A549 (cell line): ENCODE data around the gene USP44.

Experiments used
- CBX8 ChIP-seq: fragments of 200-600 bp; sonication (generic); IDR thresholded peaks from 2 replicates; pipeline ENCODE4 v1.6.1; 2016
- EHMT2 ChIP-seq: fragments of 200-600 bp; sonication (generic); IDR thresholded peaks from 2 replicates; pipeline ENCODE4 v1.6.1; 2016; ENCODE audit warnings: antibody characterized with exemption, low read depth, mild to moderate bottlenecking, moderate library complexity
- ESRRA ChIP-seq: fragments of 150-350 bp; IDR thresholded peaks from 2 replicates; pipeline ENCODE4 v1.6.1; 2014; ENCODE audit warnings: mild to moderate bottlenecking, low read length, borderline replicate concordance
- GATA3 ChIP-seq: IDR thresholded peaks from 2 replicates; pipeline ENCODE4 v1.6.1; 2012; ENCODE audit warnings: borderline replicate concordance
- HDAC2 ChIP-seq: fragments of 200-600 bp; sonication (generic); IDR thresholded peaks from 2 replicates; pipeline ENCODE4 v1.6.1; 2016
- MAFK ChIP-seq: fragments of 450-650 bp; IDR thresholded peaks from 2 replicates; pipeline ENCODE4 v1.6.1; 2014; ENCODE audit not compliant: partially characterized antibody
- MAZ ChIP-seq: fragments of 150-350 bp; IDR thresholded peaks from 2 replicates; pipeline ENCODE4 v1.6.1; 2014; ENCODE audit warnings: antibody characterized with exemption, low read depth, low read length, borderline replicate concordance
- PHF8 ChIP-seq: fragments of 200-600 bp; sonication (generic); IDR thresholded peaks from 2 replicates; pipeline ENCODE4 v1.6.1; 2016; ENCODE audit warnings: low read depth, mild to moderate bottlenecking, antibody characterized with exemption, moderate library complexity, borderline replicate concordance
- POLR2A ChIP-seq: IDR thresholded peaks from 2 replicates; pipeline ENCODE4 v1.6.1; 2012; ENCODE audit warnings: mild to moderate bottlenecking, low read length
- RAD21 ChIP-seq, 2 experiments: fragments of >200 bp in 1 of 2; sonication (Bioruptor Twin) in 1 of 2; formaldehyde crosslinking in 1 of 2; IDR thresholded peaks in 1 of 2; conservative IDR thresholded peaks in 1 of 2; 2 replicates in 1 of 2; 3 replicates in 1 of 2; pipeline ENCODE4 v1.6.1; 2012 to 2018; ENCODE audit warnings: inconsistent platforms in 1 of 2
- TF ChIP-seq, protein P1 (sequence below): IDR thresholded peaks from 2 replicates; pipeline ENCODE4 v1.6.1; 2012
- TF ChIP-seq, protein P2 (sequence below): fragments of >200 bp; sonication (Bioruptor Twin); formaldehyde crosslinking; IDR thresholded peaks from 3 replicates; pipeline ENCODE4 v1.5.1; 2016
- TF ChIP-seq, protein P3 (sequence below): fragments of 450-650 bp; IDR thresholded peaks from 2 replicates; pipeline ENCODE4 v1.6.1; 2014; ENCODE audit warnings: antibody characterized with exemption
- TF ChIP-seq, protein P4 (sequence below): IDR thresholded peaks from 2 replicates; pipeline ENCODE4 v1.6.1; 2012

DNA sequence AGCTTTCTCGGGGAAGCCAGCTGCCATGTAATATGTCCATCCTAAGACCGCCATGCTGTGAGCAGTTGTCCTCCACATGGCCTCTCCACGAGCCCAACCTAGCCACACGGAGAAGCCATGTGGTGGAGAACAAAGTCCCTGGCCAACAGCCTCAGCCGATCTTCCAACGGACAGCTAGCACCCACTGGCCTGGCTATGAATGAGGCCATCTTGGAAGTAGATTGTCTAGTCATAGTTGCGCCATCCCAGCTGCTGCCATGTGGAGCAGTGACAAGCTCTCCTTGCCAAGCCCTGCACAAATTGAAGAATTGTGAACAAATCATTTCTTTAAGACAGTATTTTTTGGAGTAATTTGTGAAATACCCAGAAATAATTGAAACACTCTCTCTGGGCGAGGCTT is 49.3 kb upstream of the USP44 start:
- TF ChIP-seq, protein P1, sequence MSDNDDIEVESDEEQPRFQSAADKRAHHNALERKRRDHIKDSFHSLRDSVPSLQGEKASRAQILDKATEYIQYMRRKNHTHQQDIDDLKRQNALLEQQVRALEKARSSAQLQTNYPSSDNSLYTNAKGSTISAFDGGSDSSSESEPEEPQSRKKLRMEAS: no peak
- TF ChIP-seq, protein P2, sequence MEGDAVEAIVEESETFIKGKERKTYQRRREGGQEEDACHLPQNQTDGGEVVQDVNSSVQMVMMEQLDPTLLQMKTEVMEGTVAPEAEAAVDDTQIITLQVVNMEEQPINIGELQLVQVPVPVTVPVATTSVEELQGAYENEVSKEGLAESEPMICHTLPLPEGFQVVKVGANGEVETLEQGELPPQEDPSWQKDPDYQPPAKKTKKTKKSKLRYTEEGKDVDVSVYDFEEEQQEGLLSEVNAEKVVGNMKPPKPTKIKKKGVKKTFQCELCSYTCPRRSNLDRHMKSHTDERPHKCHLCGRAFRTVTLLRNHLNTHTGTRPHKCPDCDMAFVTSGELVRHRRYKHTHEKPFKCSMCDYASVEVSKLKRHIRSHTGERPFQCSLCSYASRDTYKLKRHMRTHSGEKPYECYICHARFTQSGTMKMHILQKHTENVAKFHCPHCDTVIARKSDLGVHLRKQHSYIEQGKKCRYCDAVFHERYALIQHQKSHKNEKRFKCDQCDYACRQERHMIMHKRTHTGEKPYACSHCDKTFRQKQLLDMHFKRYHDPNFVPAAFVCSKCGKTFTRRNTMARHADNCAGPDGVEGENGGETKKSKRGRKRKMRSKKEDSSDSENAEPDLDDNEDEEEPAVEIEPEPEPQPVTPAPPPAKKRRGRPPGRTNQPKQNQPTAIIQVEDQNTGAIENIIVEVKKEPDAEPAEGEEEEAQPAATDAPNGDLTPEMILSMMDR: no peak
- no peak for TF ChIP-seq PHF8
- TF ChIP-seq CBX8: no peak
- no peak for TF ChIP-seq POLR2A
- TF ChIP-seq MAFK: no peak
- TF ChIP-seq, protein P3, sequence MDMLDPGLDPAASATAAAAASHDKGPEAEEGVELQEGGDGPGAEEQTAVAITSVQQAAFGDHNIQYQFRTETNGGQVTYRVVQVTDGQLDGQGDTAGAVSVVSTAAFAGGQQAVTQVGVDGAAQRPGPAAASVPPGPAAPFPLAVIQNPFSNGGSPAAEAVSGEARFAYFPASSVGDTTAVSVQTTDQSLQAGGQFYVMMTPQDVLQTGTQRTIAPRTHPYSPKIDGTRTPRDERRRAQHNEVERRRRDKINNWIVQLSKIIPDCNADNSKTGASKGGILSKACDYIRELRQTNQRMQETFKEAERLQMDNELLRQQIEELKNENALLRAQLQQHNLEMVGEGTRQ: no peak
- no peak for TF ChIP-seq ESRRA
- no peak for TF ChIP-seq HDAC2
- TF ChIP-seq, protein P4, sequence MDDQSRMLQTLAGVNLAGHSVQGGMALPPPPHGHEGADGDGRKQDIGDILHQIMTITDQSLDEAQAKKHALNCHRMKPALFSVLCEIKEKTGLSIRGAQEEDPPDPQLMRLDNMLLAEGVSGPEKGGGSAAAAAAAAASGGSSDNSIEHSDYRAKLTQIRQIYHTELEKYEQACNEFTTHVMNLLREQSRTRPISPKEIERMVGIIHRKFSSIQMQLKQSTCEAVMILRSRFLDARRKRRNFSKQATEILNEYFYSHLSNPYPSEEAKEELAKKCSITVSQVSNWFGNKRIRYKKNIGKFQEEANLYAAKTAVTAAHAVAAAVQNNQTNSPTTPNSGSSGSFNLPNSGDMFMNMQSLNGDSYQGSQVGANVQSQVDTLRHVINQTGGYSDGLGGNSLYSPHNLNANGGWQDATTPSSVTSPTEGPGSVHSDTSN: no peak
- no peak for TF ChIP-seq MAZ
- no peak for TF ChIP-seq RAD21 (conservative IDR thresholded peaks at IDR 0.05 in 1 of 2, IDR thresholded peaks at IDR 0.05 in 1 of 2)
- TF ChIP-seq EHMT2: no peak
- no peak for TF ChIP-seq GATA3
